ENCODE data around the gene ENPP4. TPM values are rescaled to one million over a fixed set of nuclear protein-coding genes. Genes with fewer than 3 reads are reported as not detected.

Gene ENPP4
- total RNA-seq, 1 donor from 2014 or later = 3.3 TPM

GRCh38 chr6:46103441-46104115 is 26.2 kb upstream of the ENPP4 start:
- no peak for TF ChIP-seq CTCF (conservative IDR thresholded peaks at IDR 0.05)
- H3K9me3 Mint-ChIP-seq = no peaks in the 10 kb centered on the region
- DNase-seq (ENCODE audit: low read depth, low spot score) = no peak
- H3K36me3 Mint-ChIP-seq (ENCODE audit: low read depth) = peaks cover 3% of the 10 kb centered on the region
- no peak overlapping the region for H3K4me3 Mint-ChIP-seq
- H3K27me3 Mint-ChIP-seq (ENCODE audit: low read depth) = no peaks in the 10 kb centered on the region
- no peak overlapping the region for H3K27ac Mint-ChIP-seq (ENCODE audit: unreplicated experiment)
- H3K4me1 Mint-ChIP-seq = peaks cover 4% of the 10 kb centered on the region

- no peak for TF ChIP-seq CTCF (conservative IDR thresholded peaks at IDR 0.05)
- Mint-ChIP-seq H3K4me1 (no peaks in the 10 kb centered on the region), H3K27me3 (ENCODE audit: low read depth) (no peaks in the 10 kb centered on the region), H3K4me3 (no peak overlapping the region), H3K9me3 (peaks cover 3% of the 10 kb centered on the region), H3K36me3 (ENCODE audit: low read depth) (peaks cover 3% of the 10 kb centered on the region), H3K27ac (ENCODE audit: unreplicated experiment) (no peak overlapping the region)
- DNase-seq (ENCODE audit: low read depth, low spot score) = no peak
Observed at GRCh38 chr6:46104209-46104608, 25.6 kb upstream of the ENPP4 start.

- peaks cover 7% of the 10 kb centered on the region for H3K36me3 Mint-ChIP-seq (ENCODE audit: low read depth)
- DNase-seq (ENCODE audit: low read depth, low spot score) = no peak
Observed at GRCh38 chr6:46105568-46105967, 24.2 kb upstream of the ENPP4 start.

GRCh38 chr6:46113370-46113769 is 16.4 kb upstream of the ENPP4 start:
- no peaks in the 10 kb centered on the region for H3K4me1 Mint-ChIP-seq
- no peak for DNase-seq (ENCODE audit: low read depth, low spot score)
- peaks cover 4% of the 10 kb centered on the region for H3K36me3 Mint-ChIP-seq (ENCODE audit: low read depth)
- TF ChIP-seq CTCF (conservative IDR thresholded peaks at IDR 0.05) = no peak
- H3K27ac Mint-ChIP-seq (ENCODE audit: unreplicated experiment) = no peak overlapping the region
- H3K27me3 Mint-ChIP-seq (ENCODE audit: low read depth) = no peaks in the 10 kb centered on the region
- peaks cover 5% of the 10 kb centered on the region for H3K9me3 Mint-ChIP-seq
- H3K4me3 Mint-ChIP-seq = no peak overlapping the region

More at GRCh38 chr6:46105568-46105967, 24.2 kb upstream of the ENPP4 start:
- Mint-ChIP-seq H3K4me3 (no peak overlapping the region), H3K27ac (ENCODE audit: unreplicated experiment) (no peak overlapping the region), H3K9me3 (peaks cover 3% of the 10 kb centered on the region), H3K4me1 (no peaks in the 10 kb centered on the region), H3K27me3 (ENCODE audit: low read depth) (no peaks in the 10 kb centered on the region)
- no peak for TF ChIP-seq CTCF (conservative IDR thresholded peaks at IDR 0.05)

- Mint-ChIP-seq H3K4me1 (no peaks in the 10 kb centered on the region), H3K4me3 (no peak overlapping the region), H3K9me3 (peaks cover 5% of the 10 kb centered on the region), H3K27me3 (ENCODE audit: low read depth) (no peaks in the 10 kb centered on the region), H3K36me3 (ENCODE audit: low read depth) (peaks cover 3% of the 10 kb centered on the region), H3K27ac (ENCODE audit: unreplicated experiment) (no peak overlapping the region)
- DNase-seq (ENCODE audit: low read depth, low spot score) = no peak
- TF ChIP-seq CTCF (conservative IDR thresholded peaks at IDR 0.05) = no peak
Observed at GRCh38 chr6:46115634-46116033, 14.2 kb upstream of the ENPP4 start.

All from neural crest cell (in vitro differentiated cells).